ENCODE data around the gene BPGM.
A peak's percentile ranks its signal among the peaks of the same experiment; 100 is the strongest.

BPGM gene

DNA sequence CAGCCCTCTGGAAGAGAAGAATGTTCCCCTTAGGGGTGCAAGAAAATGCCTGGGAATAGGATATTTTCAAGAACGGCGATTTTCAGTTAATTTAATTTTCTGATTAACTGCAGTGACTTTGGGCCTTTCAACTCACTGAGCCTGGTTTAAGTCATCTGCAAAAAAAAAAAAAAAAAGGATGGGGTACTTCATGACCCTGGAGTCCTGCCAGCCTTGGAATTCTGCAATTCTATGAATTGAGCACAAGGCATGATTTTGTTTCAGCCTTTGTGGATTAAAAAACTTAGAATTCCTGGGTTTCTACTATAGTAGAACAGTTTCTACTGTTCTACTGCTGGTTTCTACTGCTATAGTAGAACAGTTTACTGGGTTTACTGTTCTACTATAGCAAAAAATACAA lies 74.5 kb downstream of the BPGM start:
- TF ChIP-seq, protein P1, sequence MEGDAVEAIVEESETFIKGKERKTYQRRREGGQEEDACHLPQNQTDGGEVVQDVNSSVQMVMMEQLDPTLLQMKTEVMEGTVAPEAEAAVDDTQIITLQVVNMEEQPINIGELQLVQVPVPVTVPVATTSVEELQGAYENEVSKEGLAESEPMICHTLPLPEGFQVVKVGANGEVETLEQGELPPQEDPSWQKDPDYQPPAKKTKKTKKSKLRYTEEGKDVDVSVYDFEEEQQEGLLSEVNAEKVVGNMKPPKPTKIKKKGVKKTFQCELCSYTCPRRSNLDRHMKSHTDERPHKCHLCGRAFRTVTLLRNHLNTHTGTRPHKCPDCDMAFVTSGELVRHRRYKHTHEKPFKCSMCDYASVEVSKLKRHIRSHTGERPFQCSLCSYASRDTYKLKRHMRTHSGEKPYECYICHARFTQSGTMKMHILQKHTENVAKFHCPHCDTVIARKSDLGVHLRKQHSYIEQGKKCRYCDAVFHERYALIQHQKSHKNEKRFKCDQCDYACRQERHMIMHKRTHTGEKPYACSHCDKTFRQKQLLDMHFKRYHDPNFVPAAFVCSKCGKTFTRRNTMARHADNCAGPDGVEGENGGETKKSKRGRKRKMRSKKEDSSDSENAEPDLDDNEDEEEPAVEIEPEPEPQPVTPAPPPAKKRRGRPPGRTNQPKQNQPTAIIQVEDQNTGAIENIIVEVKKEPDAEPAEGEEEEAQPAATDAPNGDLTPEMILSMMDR (IDR thresholded peaks at IDR 0.05; ENCODE audit: low read depth, low read length), result no peak
- Histone ChIP-seq H3K27ac (no peak overlapping the region), H3K36me3 (no peaks in the 10 kb centered on the region), H3K27me3 (ENCODE audit: insufficient read depth, low read depth, severe bottlenecking) (no peaks in the 10 kb centered on the region), H3K9me3 (ENCODE audit: severe bottlenecking) (no peaks in the 10 kb centered on the region), H3K4me3 (ENCODE audit: low read depth, low read length) (no peak overlapping the region)
- DNase-seq, result no peak

DNA sequence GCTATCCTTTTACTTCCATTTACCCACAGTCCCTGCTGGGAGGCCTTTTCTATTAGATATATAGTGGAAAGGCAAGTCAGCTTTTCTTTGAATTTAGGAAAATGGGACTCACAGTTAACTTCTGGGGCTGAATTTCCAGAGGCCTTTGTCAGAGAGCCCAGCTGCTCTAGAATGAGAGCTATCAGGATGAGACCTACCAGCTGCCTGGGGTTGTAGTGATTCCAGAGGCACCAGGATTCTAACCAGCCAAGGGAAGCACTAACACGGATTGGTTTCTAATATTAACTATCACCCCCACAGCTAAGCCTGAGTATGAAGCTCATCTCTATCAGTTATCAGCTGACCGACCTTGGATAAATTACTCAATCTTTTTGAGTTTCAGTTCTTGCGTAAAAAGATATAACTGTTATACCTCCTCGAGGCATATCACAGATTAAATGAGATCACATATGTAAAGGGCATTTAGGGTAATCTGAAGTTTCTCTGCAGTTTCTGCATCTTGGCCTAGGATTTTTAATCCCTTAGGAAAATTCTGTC lies 76.2 kb downstream of the BPGM start:
- TF ChIP-seq, protein P1 (IDR thresholded peaks at IDR 0.05; ENCODE audit: low read depth, low read length), result no peak
- H3K4me3 ChIP-seq (ENCODE audit: low read depth, low read length), result no peak overlapping the region

DNA sequence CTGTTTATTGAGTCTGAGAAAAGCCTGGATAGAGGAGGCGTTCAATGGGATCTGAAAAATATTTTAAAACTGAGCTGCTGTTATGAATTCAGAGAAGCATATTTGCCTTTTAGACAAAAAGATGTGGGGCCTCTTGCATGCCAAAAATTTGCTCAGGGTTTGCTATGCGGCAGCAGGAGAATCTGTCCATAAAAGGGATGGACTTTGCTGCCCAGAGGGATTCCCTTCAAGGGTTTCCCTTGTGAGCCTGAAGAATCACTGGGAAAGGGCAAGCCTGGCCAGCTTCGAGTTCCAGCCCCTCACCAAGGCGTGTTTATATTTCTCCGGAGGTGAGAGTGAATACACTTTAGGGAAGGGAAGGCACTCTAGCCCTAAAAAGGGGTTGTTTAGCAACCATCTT lies 77.2 kb downstream of the BPGM start:
- Histone ChIP-seq H3K27me3 (ENCODE audit: insufficient read depth, low read depth, severe bottlenecking) (no peaks in the 10 kb centered on the region), H3K36me3 (no peaks in the 10 kb centered on the region), H3K4me3 (ENCODE audit: low read depth, low read length) (no peak overlapping the region), H3K9me3 (ENCODE audit: severe bottlenecking) (no peaks in the 10 kb centered on the region), H3K27ac (no peak overlapping the region)
- TF ChIP-seq, protein P1 (IDR thresholded peaks at IDR 0.05; ENCODE audit: low read depth, low read length), result no peak
- DNase-seq, result no peak

More for the DNA sequence above, 76.2 kb downstream of the BPGM start:
- H3K27ac ChIP-seq, result no peak overlapping the region
- H3K27me3 ChIP-seq (ENCODE audit: insufficient read depth, low read depth, severe bottlenecking), result no peaks in the 10 kb centered on the region
- DNase-seq, result no peak
- no peaks in the 10 kb centered on the region for H3K9me3 ChIP-seq (ENCODE audit: severe bottlenecking)
- H3K36me3 ChIP-seq, result no peaks in the 10 kb centered on the region

GRCh38 chr7:134724606-134725005 lies 78.0 kb downstream of the BPGM start:
- no peak overlapping the region for H3K4me3 ChIP-seq (ENCODE audit: low read depth, low read length)
- H3K27ac ChIP-seq, result no peak overlapping the region
- DNase-seq, result no peak
- no peaks in the 10 kb centered on the region for H3K27me3 ChIP-seq (ENCODE audit: insufficient read depth, low read depth, severe bottlenecking)
- TF ChIP-seq, protein P1 (IDR thresholded peaks at IDR 0.05; ENCODE audit: low read depth, low read length), result peak; percentile 66
- H3K36me3 ChIP-seq, result no peaks in the 10 kb centered on the region
- no peaks in the 10 kb centered on the region for H3K9me3 ChIP-seq (ENCODE audit: severe bottlenecking)

- no peaks in the 10 kb centered on the region for H3K9me3 ChIP-seq (ENCODE audit: severe bottlenecking)
- no peaks in the 10 kb centered on the region for H3K27me3 ChIP-seq (ENCODE audit: insufficient read depth, low read depth, severe bottlenecking)
- no peak overlapping the region for H3K4me3 ChIP-seq (ENCODE audit: low read depth, low read length)
- no peak for DNase-seq
- no peak overlapping the region for H3K27ac ChIP-seq
- TF ChIP-seq, protein P1 (IDR thresholded peaks at IDR 0.05; ENCODE audit: low read depth, low read length), result no peak
- no peaks in the 10 kb centered on the region for H3K36me3 ChIP-seq
Observed at GRCh38 chr7:134726581-134726980, 79.9 kb downstream of the BPGM start.

DNA sequence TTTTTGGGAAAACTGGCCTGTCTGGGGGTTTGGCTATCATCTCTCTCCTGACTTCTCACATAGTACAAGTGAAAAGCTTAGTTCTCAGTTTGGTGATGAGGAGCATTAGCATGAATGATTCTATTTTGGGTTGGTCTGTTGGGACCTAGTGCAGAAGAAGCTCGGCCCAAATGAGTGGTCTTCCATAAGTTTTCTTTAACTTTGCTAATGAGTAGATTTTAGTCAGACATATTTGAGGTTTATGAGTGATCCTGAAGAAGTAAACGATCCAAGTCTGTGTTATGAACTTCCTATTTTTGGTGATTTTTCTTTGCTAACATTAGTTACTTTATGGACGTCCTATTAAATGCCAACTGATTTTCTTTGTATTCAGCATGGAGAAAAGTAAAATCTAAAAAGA lies 81.1 kb downstream of the BPGM start:
- Histone ChIP-seq H3K36me3 (no peaks in the 10 kb centered on the region), H3K27me3 (ENCODE audit: insufficient read depth, low read depth, severe bottlenecking) (no peaks in the 10 kb centered on the region), H3K4me3 (ENCODE audit: low read depth, low read length) (no peak overlapping the region), H3K27ac (no peak overlapping the region), H3K9me3 (ENCODE audit: severe bottlenecking) (no peaks in the 10 kb centered on the region)
- DNase-seq, result no peak
- TF ChIP-seq, protein P1 (IDR thresholded peaks at IDR 0.05; ENCODE audit: low read depth, low read length), result no peak
